Measurements from ENCODE around the gene OAT. TPM values are rescaled to one million over a fixed set of nuclear protein-coding genes. Genes with fewer than 3 reads are reported as not detected.

OAT gene
- total and polyA plus RNA-seq, 2 experiments from 2014 or later = 568 to 694 TPM

DNA sequence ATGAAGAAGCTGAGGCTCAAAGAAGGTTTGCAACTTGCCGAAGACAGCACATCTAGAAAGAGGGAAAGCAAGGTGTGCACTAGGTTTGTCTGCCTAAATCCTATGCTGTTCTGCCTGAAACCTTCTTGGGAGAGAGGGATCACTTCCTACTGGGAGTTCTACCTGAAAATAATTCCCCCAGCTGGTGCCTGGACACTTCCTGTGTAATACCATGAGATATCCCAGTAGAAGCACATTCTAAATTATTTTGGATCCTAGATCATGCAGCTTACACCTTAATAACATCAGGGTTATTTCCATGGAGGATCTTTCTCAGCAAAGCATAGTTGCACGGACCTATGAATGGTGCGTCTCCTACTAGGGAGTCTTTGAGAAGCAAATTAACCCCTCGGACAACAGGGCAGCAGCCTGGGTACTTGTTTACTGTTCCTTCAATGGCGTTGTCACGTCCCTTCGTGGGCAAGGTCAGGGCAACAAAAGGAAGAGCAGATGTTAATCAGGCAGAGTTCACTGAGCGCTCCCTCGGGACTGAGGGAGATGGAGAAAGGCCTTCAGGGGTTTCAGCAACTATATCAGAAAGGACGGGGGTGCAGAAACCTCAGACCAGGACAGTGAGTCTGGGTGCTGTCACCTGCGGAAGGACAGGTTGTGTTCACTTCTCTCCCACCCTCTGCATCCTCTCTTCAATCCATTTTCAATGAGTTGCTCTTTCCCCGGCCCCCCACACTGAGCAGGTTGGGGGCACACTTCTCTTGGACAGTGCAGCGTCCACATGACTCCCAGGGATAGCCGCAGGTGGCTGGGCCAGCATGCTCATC lies 44.0 kb downstream of the OAT start:
- no peak overlapping the region for H3K4me2 ChIP-seq
- WGBS (ENCODE audit: low lambda C conversion rate, missing lambda C conversion rate) = 64% methylated on average over 14 of the region's 14 CpGs
- no peak for DNase-seq (ENCODE audit: low spot score)
- H3K27me3 ChIP-seq = no peaks in the 10 kb centered on the region
- TF ChIP-seq, protein P1, sequence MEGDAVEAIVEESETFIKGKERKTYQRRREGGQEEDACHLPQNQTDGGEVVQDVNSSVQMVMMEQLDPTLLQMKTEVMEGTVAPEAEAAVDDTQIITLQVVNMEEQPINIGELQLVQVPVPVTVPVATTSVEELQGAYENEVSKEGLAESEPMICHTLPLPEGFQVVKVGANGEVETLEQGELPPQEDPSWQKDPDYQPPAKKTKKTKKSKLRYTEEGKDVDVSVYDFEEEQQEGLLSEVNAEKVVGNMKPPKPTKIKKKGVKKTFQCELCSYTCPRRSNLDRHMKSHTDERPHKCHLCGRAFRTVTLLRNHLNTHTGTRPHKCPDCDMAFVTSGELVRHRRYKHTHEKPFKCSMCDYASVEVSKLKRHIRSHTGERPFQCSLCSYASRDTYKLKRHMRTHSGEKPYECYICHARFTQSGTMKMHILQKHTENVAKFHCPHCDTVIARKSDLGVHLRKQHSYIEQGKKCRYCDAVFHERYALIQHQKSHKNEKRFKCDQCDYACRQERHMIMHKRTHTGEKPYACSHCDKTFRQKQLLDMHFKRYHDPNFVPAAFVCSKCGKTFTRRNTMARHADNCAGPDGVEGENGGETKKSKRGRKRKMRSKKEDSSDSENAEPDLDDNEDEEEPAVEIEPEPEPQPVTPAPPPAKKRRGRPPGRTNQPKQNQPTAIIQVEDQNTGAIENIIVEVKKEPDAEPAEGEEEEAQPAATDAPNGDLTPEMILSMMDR (IDR thresholded peaks at IDR 0.05; ENCODE audit: poor library complexity) = no peak
- TF ChIP-seq EZH2 (IDR thresholded peaks at IDR 0.05; ENCODE audit: borderline replicate concordance) (no peak), EZH2phosphoT487 (IDR thresholded peaks at IDR 0.05; ENCODE audit: low read depth, severe bottlenecking, unreplicated experiment) (no peak)
- H3K36me3 ChIP-seq (replicated peaks; ENCODE audit: insufficient read depth, low read depth) = no peaks in the 10 kb centered on the region
- H3K27ac ChIP-seq = no peak overlapping the region
- no peaks in the 10 kb centered on the region for H3K9me2 ChIP-seq (replicated peaks; ENCODE audit: insufficient read depth)
- no peaks in the 10 kb centered on the region for H4K20me1 ChIP-seq (ENCODE audit: insufficient read depth, poor library complexity, severe bottlenecking)
- H3K4me1 ChIP-seq (ENCODE audit: insufficient read depth) = no peaks in the 10 kb centered on the region
- no peaks in the 10 kb centered on the region for H3K9me3 ChIP-seq (ENCODE audit: low read depth)
- H2AFZ ChIP-seq = no peak overlapping the region
- no peaks in the 10 kb centered on the region for H3K79me2 ChIP-seq
- no peak overlapping the region for H3K4me3 ChIP-seq

DNA sequence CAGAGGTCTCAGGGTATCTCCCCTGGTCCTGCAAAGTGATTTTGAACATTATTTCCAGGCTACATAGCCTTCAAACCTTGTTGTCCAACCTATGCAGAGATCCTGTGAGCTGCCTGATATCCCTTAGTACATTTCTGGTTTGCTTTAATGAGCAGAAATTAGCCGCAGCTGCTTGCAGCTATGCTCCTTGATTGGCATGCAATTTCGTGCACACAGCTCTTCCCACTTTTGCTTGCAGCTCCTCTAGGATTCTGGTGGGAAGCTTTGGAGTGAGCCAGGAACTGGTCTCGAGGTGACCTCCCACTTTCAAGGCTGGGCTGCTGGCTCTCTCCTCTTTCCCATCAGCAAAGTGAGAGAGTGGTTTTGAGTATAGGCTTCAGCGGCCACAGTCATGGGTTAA lies 45.8 kb downstream of the OAT start:
- no peak for DNase-seq (ENCODE audit: low spot score)

DNA sequence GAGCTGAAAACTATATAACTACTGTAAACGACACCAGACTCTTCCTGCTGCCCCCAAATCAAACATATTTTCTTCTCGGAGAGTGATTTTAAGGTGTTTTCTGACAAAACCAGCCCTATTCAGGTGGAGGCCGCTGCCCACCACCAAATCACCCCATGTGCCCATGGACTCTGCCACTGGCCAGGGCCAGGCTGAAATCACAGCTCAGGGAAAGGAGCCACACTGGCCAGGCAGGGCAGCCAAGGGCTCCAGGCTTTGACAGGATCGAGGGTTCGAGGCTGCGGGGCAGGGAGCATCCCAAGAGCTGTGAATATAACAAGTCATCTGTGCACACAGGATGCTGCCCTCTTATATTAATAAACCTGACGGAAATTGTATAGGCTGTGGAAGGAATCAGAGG lies 48.3 kb downstream of the OAT start:
- H3K27me3 ChIP-seq = no peaks in the 10 kb centered on the region
- no peaks in the 10 kb centered on the region for H3K36me3 ChIP-seq (replicated peaks; ENCODE audit: insufficient read depth, low read depth)
- H3K4me1 ChIP-seq (ENCODE audit: insufficient read depth) = no peaks in the 10 kb centered on the region
- H3K4me3 ChIP-seq = no peak overlapping the region
- H3K4me2 ChIP-seq = no peak overlapping the region
- no peaks in the 10 kb centered on the region for H3K9me3 ChIP-seq (ENCODE audit: low read depth)
- no peaks in the 10 kb centered on the region for H3K9me2 ChIP-seq (replicated peaks; ENCODE audit: insufficient read depth)
- no peak overlapping the region for H2AFZ ChIP-seq
- TF ChIP-seq EZH2 (IDR thresholded peaks at IDR 0.05; ENCODE audit: borderline replicate concordance) (no peak), EZH2phosphoT487 (IDR thresholded peaks at IDR 0.05; ENCODE audit: low read depth, severe bottlenecking, unreplicated experiment) (no peak)
- TF ChIP-seq, protein P1 (IDR thresholded peaks at IDR 0.05; ENCODE audit: poor library complexity) = no peak
- H3K27ac ChIP-seq = no peak overlapping the region
- no peaks in the 10 kb centered on the region for H3K79me2 ChIP-seq
- 89% methylated on average over 7 of the region's 7 CpGs for WGBS (ENCODE audit: low lambda C conversion rate, missing lambda C conversion rate)
- H4K20me1 ChIP-seq (ENCODE audit: insufficient read depth, poor library complexity, severe bottlenecking) = no peaks in the 10 kb centered on the region
- no peak for DNase-seq (ENCODE audit: low spot score)

More for the DNA sequence above, 45.8 kb downstream of the OAT start:
- Histone ChIP-seq H3K9me2 (replicated peaks; ENCODE audit: insufficient read depth) (no peaks in the 10 kb centered on the region), H3K9me3 (ENCODE audit: low read depth) (no peaks in the 10 kb centered on the region), H3K79me2 (no peaks in the 10 kb centered on the region), H3K27ac (no peak overlapping the region), H3K27me3 (no peaks in the 10 kb centered on the region), H3K4me2 (no peak overlapping the region), H2AFZ (no peak overlapping the region), H3K4me3 (no peak overlapping the region), H3K36me3 (replicated peaks; ENCODE audit: insufficient read depth, low read depth) (no peaks in the 10 kb centered on the region), H3K4me1 (ENCODE audit: insufficient read depth) (no peaks in the 10 kb centered on the region), H4K20me1 (ENCODE audit: insufficient read depth, poor library complexity, severe bottlenecking) (no peaks in the 10 kb centered on the region)
- TF ChIP-seq, protein P1 (IDR thresholded peaks at IDR 0.05; ENCODE audit: poor library complexity) = no peak
- TF ChIP-seq EZH2phosphoT487 (IDR thresholded peaks at IDR 0.05; ENCODE audit: low read depth, severe bottlenecking, unreplicated experiment) = no peak
- no peak for TF ChIP-seq EZH2 (IDR thresholded peaks at IDR 0.05; ENCODE audit: borderline replicate concordance)
- WGBS (ENCODE audit: low lambda C conversion rate, missing lambda C conversion rate) = 83% methylated on average over 4 of the region's 4 CpGs

Measured in hepatocyte (in vitro differentiated cells).